NCI-H1092 treated with DMSO at 0.1 percent for 48 hours (cell line): Measurements from ENCODE around the gene DNAAF6.
"Not testable (repeated sequence)": the region's sequence is repeated elsewhere in the genome, so short reads cannot be mapped to it uniquely, and the experiment has no call there.

Source experiments
- DNase-seq: peaks from one replicate; lab custom pipeline; 2025; lab: John Stamatoyannopoulos, UW

DNAAF6 gene

DNA sequence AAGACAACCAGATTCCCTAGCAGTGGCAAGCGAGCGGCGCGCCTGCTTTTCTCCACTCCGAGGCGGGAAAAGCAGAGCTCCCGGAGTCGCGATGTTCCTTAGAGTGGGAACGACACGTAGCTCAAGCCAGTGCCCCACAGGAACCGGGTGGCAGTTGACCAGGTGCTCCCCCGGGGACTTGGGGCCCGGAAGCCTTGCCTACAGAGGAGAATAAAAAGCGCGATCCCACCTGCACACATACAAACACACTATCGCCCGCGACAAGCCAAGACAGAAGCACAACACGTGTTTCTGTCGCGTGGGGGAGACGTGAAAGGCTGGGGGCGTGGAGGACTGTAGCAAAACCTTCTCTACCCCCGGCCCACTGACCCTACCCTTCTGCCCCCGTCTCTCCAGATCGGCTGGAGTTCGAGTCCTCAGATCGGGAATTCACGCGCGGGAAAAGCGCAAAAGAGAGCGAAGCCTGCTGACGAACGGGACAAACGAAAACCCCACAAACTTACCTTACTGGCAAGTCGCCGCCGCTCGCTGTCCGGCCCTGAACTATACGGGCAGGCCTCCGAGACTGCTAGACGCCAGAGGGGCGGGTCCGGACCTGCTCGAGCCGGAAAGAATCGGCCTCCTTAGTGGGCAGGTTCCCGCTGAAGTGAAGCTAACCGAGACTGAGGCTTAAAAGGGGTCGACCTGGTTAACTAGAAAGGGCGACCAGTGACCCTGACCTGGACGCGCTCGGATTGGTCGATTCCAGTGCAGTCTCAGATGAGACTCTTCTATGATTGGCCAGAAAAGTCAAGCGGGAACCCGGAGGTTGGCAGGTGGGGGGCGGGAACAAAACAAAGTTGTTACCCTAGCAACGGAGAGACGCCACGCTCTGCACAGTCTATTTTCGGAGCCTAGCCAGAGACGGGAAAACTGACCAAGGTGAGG, at the start of gene DNAAF6, which contains the start of gene NUP62CL:
Gene DNAAF6, plus strand, starts transcription at position 842 of the 927 bp plus-strand sequence. CDS start 6,265 bp downstream, outside the sequence.
Gene NUP62CL, minus strand, starts transcription at position 664 of the 927 bp plus-strand sequence. CDS start 31,287 bp downstream, outside the sequence.
- DNase-seq: peak; percentile 61

DNA sequence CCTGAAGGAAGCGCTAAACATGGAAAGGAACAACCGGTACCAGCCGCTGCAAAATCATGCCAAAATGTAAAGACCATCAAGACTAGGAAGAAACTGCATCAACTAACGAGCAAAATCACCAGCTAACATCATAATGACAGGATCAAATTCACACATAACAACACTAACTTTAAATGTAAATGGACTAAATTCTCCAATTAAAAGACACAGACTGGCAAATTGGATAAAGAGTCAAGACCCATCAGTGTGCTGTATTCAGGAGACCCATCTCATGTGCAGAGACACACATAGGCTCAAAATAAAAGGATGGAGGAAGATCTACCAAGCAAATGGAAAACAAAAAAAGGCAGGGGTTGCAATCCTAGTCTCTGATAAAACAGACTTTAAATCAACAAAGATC, 48.8 kb upstream of the DNAAF6 start:
- DNase-seq: not testable (repeated sequence)

DNA sequence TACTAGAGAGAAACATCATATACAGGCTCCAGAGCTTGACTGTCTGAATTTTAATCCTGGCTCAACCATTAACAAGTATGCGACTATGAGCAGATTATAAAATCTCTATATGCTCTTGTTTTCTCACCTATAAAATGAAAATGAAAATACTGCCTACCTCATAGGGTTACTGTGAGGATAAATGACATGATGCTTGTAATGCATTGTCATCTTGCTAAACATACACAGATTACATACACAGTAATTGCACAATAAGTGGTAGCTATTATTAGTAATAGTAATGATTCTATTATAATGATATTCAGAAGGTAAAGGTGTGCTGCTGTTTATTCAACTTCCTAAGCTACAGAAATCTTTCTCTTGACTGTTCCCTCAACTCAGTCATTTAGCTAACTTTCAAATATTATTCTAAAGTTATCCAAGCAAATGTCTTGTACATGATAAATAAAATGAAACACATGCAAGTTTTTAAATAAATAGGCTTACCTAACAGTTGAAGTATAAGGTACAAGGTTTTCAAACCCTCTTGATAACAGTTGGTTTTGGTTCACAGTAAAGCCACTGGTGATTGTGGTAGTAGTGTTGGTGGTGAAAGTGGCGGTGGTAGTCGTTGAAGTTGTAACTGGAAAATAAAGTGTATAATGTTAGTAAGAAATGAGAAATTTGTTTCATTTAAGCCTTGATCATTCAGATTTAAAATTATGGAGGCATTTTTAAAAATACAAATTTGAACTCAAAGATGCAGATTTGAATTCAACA, 39.1 kb upstream of the DNAAF6 start:
- DNase-seq: no peak

DNA sequence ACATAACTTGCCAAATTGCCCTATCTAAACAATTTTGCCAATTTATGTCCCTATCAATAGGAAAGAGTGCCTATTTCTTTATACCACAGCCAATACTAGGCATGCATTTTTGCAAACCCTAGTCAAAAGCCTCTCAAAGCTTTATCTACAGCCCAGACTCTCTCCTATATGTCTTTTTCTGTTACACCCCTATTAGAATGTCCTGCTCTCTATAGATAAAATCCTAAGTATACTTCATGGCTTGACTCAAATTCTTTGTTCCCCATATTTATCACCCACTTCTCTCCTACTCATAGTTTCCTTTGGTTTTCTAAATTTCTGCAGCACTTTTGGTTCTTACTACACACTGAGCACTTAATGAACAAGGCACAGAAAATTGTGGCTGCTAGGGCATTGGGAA, 38.2 kb upstream of the DNAAF6 start:
- DNase-seq: no peak

DNA sequence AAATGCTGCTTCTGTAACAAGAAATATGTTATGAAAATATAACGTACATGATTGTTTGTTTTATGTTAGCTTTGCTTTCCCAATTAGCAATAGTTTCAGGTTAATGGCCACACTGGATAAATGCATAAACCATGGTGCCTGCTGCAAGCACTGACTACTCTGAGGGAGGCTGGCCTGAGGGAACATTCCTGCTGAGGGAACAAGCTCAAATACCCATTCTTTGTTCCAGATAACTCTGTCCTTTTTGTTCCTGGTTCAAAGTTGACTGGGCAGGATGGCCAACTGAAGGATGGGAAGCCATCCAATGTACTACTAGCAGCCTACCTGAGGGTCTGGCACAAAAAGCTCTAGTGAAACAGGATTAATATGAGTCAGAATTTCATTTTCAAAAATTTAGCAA, 37.7 kb upstream of the DNAAF6 start:
- DNase-seq: no peak

DNA sequence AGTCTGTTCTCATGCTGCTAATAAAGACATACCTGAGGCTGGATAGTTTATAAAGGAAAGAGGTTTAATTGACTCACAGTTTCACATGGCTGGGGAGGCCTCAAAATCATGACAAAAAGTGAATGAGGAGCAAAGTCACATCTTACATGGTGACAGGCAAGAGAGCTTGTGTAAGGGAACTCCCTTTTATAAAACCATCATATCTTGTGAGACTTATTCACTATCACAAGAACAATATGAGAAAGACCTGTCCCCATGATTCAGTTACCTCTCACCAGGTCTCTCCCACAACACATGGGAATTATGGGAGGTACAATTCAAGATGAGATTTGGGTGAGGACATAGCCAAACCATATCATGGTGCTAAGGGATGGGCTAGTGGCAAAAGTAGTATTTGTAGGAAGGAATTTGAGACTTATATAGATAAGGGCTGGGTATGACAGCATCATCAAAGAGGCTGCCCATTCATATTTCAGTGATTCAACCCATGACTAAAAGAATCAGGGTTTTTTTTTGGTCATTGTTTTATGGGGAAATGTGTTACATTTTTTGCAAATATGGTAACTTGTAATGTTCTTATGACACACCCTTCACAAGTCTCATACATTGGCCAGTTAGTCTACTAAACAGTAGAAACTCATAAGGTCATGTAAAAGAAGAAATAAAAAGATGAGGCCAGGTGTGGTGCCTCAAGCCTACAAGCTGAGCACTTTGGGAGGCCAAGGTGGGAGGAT, 34.9 kb upstream of the DNAAF6 start:
- no peak for DNase-seq

DNA sequence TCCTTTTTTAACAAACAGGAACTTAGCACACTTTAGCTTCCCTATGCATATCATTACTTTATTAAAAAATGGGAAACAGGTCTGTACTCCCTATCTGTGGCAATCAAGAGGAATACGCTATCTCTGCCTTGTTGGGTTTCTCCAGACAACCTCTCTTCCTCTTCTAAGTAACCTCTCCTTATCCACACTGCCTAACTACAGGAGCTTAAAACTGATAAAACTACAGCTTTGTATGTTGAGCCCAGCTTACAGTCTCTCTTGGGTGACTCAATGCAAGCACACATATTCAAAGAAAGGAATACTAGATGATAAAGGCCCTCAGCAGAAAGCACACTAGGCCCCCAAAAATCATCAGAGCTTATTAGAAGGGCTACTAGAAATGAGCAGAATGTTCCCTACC, 9.1 kb upstream of the DNAAF6 start:
- DNase-seq: no peak

DNA sequence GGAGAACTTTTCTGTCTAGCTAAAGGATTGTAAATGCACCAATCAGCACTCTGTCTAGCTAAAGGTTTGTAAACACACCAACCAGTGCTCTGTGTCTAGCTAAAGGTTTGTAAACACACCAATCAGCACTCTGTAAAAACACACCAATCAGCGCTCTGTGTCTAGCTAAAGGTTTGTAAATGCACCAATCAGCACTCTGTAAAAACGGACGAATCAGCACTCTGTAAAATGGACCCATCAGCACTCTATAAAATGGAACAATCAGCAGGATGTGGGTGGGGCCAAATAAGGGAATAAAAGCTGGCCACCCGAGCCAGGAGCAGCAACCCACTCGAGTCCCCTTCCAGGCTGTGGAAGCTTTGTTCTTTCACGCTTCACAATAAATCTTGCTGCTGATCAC, 8.3 kb upstream of the DNAAF6 start:
- DNase-seq: not testable (repeated sequence)

DNA sequence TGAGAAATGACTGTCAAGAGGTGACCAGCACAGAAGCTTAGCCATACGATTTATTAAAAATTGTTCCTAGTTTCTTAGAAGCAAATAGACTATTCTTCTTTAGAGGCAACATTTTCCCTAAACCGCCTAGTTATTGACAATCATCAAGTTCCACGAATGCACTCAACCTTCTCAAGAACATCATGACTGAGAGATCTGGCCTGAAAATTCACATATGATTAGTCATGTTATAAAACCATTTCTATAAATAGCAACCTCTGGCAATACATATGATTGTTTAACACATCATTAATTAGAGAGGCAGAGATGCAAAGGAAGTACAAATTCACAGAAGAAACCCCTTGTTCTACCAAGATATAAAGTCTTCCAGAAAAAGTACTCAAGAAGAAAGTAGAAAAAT, 6.9 kb upstream of the DNAAF6 start:
- no peak for DNase-seq

DNA sequence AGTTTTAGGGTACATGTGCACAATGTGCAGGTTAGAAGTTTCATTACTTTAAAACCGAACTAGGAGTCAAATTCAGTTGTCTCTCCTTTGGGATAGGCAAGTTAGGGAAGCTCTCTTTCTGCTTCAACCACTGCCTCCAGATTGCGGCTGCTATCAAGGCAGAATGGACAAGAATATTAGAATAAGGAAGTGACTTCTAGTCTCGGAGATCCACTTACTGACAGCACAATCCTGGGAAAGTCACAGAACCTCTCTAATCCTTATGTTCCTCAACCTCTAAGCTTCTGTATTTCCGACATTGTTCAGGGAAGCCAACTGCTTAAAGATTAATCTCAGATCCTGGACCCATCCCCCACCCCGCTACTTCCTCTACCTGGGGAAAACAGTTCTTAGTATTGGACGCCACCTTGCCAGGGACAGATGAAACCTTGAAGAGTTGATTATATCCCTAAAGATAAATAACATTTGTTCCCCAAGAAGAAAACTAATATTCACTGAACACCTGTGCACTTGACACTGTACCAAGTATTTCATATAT, 2.3 kb upstream of the DNAAF6 start:
- DNase-seq: no peak

DNA sequence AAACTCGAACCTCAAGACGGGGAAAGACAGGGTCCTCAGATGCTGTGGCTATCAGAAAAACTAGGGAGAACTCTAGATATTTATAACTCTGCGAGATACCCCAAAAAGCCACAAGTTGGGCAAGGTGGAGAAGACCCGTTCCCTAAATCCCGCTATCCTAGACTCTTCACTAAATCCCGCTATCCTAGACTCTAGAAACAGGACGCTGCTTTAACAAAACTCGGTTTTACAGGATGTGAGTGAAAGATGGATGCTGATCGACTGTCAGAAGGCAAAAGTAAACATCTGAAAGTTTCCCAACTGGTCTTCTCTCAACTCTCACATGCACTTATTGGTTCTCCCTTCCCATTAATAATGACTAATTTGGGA, 270 bp downstream of the DNAAF6 start:
- no peak for DNase-seq

DNA sequence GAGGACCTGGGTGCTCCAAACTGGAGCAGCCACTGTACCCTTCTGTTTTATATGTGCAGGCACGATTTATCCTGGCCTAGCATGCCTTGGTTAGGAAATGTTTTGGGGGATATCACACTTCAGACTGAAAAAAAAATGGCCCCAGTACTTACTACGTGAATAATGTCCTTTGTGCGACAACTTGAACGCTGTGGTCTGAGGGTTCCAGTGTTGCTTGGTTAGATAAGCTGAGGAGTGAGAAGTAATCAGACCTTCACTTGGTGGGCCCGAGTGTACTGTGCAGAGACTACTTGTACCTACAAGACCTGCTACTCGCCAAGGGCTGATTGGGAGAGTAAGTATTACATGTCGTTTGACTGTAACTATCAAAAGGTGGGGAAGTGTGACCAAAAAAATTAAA, 678 bp downstream of the DNAAF6 start:
- DNase-seq: no peak

DNA sequence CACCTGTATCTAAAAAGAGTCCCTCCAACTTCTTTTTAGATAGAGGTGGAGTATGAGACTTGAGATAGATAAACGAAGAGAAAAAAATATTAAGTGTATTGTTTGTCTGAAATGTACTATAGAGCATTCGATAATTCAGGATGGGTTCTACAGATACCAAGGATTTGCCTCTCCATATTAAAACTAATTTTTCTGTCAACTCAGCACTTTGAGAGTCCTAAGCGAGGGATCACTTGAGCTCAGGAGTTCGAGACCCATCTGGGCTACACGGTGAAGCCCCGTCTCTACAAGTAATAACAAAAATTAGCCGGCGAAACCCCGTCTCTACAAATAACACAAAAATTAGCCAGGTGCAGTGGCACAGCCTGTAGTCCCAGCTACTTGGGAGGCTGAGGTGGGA, 1.5 kb downstream of the DNAAF6 start:
- DNase-seq: no peak

DNA sequence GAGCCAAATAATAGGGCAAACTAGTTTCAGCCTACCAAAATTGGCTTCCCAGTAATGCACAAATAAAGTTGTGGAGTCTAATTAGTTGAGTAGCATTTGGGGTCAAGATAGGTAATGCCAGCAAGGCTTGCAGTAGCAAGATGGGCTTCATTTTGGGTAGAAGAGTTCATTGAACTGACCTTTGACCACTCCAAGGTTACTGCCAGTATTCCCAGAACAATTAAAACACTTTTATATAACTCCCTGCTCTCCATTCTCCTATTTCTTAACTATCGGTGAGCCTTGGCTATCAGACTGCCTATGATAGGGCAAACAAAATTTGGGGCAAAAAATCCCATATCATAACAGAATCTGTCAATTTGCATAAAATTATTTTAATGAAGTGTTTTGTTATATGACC, 7.1 kb downstream of the DNAAF6 start:
- DNase-seq: no peak

DNA sequence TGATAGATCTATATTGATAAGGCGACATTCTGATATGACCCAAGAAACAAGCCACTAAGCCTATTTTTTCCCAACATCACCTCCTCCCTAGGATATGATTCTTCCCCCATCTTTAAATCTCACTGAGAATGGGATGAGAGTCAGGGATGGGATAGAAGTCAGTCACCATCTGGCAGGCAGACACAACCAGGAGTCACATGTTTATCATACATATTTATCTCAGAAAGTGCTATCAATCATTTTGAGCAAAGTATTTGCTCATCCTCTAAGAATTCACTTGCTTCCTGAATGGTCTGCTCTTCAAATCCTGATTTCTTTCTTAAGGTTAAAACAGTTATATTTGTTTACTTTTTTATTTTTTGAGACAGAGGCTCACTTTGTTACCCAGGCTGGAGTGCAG, 20.3 kb downstream of the DNAAF6 start:
- no peak for DNase-seq

DNA sequence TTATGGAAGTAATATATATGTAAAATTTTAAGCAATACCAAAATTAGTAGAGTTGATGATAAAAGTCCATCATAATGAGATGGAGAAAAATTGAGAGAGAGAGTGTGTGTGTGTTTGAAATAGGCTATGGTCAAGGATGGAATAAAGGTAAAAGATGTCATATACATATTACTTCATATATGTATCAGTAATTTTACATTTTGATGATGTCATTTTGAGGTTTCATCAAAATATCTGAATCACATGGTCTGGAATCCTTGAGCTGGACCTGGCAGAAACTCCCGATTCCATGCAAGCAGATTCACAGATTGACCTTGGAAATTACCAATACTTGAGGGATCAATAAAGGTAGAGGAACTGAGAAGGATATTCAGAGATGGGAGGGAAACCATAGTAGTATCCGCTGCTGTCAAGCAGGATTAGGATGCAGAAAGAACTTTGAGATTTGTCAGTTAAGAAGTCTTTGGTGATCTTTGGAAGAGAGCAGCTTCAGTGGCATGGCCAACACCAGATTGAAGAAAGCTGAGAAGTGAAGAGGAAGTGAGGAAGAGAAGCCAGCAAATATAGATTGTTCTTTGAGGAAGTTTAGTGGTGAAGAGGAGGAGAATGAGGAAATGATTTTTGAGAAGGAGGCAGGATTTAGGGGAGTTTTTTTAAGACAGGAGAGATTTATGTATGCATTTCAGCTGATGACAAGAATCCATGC, 21.5 kb downstream of the DNAAF6 start:
- DNase-seq: no peak

DNA sequence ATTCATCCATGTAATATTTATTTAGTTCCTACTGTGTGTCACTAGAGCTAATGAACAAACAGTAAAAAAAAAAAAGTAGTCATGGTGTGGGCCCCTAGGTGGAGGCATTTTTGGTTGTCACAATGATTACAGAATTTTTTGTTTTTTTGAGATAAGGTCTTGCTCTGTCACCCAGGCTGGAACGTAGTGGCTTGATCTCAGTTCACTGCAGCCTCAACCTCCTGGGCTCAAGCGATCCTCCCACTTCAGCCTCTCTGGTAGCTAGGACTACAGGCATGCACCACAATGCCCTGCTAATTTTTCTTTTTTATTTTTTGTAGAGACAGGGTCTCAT, 22.0 kb downstream of the DNAAF6 start:
- DNase-seq: no peak

DNA sequence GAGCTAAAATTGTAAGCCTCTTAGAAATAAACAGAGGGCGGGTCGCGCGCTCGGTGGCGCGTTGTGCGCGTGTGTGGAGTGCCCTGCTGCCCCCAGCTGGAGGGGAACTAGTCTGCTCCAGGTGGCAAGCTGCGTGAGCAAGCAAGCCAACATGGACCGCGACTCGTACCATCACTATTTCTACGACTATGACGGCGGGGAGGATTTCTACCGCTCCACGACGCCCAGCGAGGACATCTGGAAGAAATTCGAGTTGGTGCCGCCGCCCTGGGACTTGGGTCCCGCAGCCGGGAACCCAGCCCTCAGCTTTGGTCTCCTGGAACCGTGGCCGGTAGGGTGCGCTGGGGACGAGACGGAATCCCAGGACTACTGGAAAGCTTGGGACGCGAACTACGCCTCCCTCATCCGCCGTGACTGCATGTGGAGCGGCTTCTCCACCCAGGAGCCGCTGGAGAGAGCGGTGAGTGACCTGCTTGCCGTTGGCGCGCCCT, 66.1 kb downstream of the DNAAF6 start:
- no peak for DNase-seq

DNA sequence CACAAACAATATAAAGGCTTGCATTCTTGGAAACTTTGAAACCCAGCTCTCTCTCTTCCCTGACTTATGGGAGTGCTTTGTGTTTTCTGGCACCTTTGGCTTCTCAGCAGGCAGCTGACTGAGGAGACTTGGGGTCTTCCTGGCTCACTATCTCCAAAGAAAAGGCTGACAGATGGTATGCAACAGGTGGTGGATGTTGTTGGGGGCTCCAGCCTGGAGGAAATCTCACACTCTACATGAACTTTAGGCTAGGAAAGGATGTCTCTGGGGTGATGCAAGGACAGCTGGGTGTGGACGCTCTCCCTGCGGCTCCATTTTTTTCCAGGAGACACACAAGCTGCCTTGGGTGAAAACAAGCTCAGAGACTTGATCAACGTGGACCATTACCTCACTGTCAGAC, 67.4 kb downstream of the DNAAF6 start:
- DNase-seq: no peak

DNA sequence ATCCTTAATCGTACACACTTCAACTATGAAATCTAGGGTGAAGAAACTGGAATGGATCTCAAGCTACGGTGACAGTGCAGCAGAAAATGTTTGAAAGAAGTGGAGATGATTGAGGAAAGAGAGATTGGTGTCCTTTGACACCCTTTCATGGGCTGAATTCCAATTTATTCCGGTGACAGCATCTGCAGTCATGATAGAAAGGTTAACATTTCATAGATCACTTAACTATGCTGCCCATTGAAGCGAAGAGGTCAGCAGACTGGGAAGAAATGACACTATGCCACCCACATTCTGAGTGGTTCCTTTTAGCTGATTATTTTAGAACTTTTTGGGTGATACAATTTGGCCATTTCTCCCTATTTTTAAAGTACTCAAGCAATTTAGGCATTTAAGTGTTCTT, 82.3 kb downstream of the DNAAF6 start:
- DNase-seq: no peak

DNA sequence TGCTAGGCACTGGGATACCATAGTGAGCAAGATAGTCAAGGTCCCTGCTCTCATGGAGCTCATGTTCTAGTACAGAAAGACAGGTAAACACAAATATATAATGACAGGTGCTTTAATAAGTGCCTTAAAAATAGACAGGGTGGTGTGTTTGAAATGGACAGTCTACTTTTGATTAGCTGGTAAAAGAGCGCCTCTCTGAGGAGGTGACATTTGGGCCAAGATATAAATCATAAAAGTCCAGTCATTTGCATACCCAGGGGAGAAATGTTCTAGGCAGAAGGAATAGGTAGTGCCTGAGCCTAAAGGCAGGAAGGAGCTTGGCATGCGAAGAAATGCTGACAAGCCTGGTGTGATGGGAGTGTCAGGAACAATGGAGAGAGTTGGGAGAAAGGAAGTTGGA, 83.6 kb downstream of the DNAAF6 start:
- DNase-seq: no peak

DNA sequence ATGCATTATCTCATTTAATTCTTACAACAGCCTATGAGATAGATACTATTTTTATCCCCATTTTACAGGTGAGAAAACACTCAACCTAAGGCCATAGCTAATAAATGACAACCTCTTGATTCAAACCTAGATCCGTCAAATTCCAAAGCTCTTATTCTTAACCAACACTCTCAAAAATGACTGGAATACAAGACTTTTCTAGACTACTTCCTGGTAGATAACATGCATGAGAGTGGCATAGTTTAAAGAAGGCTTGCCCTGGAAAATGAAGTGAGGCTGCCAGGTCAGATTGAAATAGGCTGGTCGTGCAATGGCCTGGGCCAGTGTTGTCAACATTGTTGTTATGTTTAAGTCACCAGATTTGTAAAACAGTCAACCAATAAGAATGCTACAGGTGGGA, 86.6 kb downstream of the DNAAF6 start:
- DNase-seq: no peak
